Measurements from ENCODE around the gene CD84.
"Not testable (repeated sequence)": the region's sequence is repeated elsewhere in the genome, so short reads cannot be mapped to it uniquely, and the experiment has no call there.

DNA sequence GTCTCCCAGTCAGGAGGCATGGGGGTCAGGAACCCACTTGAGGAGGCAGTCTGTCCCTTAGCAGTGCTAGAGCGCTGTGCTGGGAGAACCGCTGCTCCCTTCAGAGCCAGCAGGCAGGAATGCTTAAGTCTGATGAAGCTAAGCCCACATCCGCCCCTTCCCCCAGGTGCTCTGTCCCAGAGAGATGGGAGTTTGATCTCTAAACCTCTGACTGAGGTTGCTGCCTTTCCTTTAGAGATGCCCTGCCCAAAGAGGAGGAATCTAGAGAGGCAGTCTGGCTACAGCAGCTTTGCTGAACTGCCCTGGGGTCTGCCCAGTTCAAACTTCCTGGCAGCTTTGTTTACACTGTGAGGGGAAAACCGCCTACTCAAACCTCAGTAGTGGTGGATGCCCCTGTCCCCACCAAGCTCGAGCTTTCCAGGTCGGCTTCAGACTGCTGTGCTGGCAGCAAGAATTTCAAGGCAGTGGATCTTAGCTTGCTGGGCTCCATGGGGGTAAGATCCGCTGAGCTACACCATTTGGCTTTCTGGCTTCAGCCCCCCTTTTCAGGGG is 49.8 kb downstream of the CD84 start:
- TF ChIP-seq EZH2 (IDR thresholded peaks at IDR 0.05); POLR2AphosphoS5 (IDR thresholded peaks at IDR 0.05; ENCODE audit: borderline replicate concordance, low read depth, low read length); FOXP2 (optimal IDR thresholded peaks at IDR 0.05; ENCODE audit: control extremely low read depth, extremely low read length, insufficient read depth): not testable (repeated sequence)

All from SK-N-MC (cell line).